Esophagus squamous epithelium (tissue), 4 donors: ENCODE measurements around the gene DNAJC30.

Experiments used
- POLR2A ChIP-seq, 4 donors: fragments of 450-650 bp; IDR thresholded peaks; one replicate each; pipeline ENCODE4 v1.6.1; 2017; ENCODE audit warnings: antibody characterized with exemption in 4 of 4, mild to moderate bottlenecking in 4 of 4, moderate library complexity in 3 of 4
- TF ChIP-seq, protein P1 (sequence below), 6 experiments: fragments of 450-650 bp in 4 of 6; fragments of 200-600 bp in 2 of 6; sonication (generic) in 2 of 6; IDR thresholded peaks; one replicate each; pipeline ENCODE4 v1.5.1; 2016 to 2019; ENCODE audit warnings: antibody characterized with exemption in 6 of 6, mild to moderate bottlenecking in 4 of 6, moderate library complexity in 4 of 6

- TF ChIP-seq, protein P1, sequence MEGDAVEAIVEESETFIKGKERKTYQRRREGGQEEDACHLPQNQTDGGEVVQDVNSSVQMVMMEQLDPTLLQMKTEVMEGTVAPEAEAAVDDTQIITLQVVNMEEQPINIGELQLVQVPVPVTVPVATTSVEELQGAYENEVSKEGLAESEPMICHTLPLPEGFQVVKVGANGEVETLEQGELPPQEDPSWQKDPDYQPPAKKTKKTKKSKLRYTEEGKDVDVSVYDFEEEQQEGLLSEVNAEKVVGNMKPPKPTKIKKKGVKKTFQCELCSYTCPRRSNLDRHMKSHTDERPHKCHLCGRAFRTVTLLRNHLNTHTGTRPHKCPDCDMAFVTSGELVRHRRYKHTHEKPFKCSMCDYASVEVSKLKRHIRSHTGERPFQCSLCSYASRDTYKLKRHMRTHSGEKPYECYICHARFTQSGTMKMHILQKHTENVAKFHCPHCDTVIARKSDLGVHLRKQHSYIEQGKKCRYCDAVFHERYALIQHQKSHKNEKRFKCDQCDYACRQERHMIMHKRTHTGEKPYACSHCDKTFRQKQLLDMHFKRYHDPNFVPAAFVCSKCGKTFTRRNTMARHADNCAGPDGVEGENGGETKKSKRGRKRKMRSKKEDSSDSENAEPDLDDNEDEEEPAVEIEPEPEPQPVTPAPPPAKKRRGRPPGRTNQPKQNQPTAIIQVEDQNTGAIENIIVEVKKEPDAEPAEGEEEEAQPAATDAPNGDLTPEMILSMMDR (IDR thresholded peaks at IDR 0.05): no peak
- no peak for TF ChIP-seq POLR2A (IDR thresholded peaks at IDR 0.05)
These were observed 49.9 kb downstream of the DNAJC30 start for GRCh38 chr7:73633323-73633722.
